ENCODE measurements around the gene DLX1.
"Not testable (repeated sequence)": the region's sequence is repeated elsewhere in the genome, so short reads cannot be mapped to it uniquely, and the experiment has no call there.

The DLX1 gene

GRCh38 chr2:172065111-172065510 lies 20.2 kb upstream of the DLX1 start:
- no peak overlapping the region for H3K4me3 ChIP-seq (ENCODE audit: low read depth, low read length)
- no peak for TF ChIP-seq CTCF (IDR thresholded peaks at IDR 0.05; ENCODE audit: low read depth, low read length)

GRCh38 chr2:172066394-172066886 lies 18.9 kb upstream of the DLX1 start:
- H3K4me3 ChIP-seq (ENCODE audit: low read depth, low read length): no peak overlapping the region
- TF ChIP-seq CTCF (IDR thresholded peaks at IDR 0.05; ENCODE audit: low read depth, low read length): no peak

- H3K4me3 ChIP-seq (ENCODE audit: low read depth, low read length): not testable (repeated sequence)
These were observed 17.4 kb upstream of the DLX1 start for GRCh38 chr2:172067905-172068304.

GRCh38 chr2:172070936-172071335 lies 14.4 kb upstream of the DLX1 start:
- no peak overlapping the region for H3K4me3 ChIP-seq (ENCODE audit: low read depth, low read length)
- TF ChIP-seq CTCF (IDR thresholded peaks at IDR 0.05; ENCODE audit: low read depth, low read length): no peak

GRCh38 chr2:172072303-172072702 lies 13.0 kb upstream of the DLX1 start:
- no peak overlapping the region for H3K4me3 ChIP-seq (ENCODE audit: low read depth, low read length)
- no peak for TF ChIP-seq CTCF (IDR thresholded peaks at IDR 0.05; ENCODE audit: low read depth, low read length)

- TF ChIP-seq CTCF (IDR thresholded peaks at IDR 0.05; ENCODE audit: low read depth, low read length): no peak
- H3K4me3 ChIP-seq (ENCODE audit: low read depth, low read length): no peak overlapping the region
These were observed 12.6 kb upstream of the DLX1 start for GRCh38 chr2:172072706-172073105.

GRCh38 chr2:172073518-172073917 lies 11.8 kb upstream of the DLX1 start:
- no peak for TF ChIP-seq CTCF (IDR thresholded peaks at IDR 0.05; ENCODE audit: low read depth, low read length)
- H3K4me3 ChIP-seq (ENCODE audit: low read depth, low read length): no peak overlapping the region

GRCh38 chr2:172074254-172074653 lies 11.1 kb upstream of the DLX1 start:
- TF ChIP-seq CTCF (IDR thresholded peaks at IDR 0.05; ENCODE audit: low read depth, low read length): no peak
- no peak overlapping the region for H3K4me3 ChIP-seq (ENCODE audit: low read depth, low read length)

Measured in WI38 (cell line).